ENCODE results near the gene KCNK16.

KCNK16 gene

GRCh38 chr6:39350723-39351505, 28.4 kb upstream of the KCNK16 start:
- H3K4me3 ChIP-seq (ENCODE audit: control insufficient read depth, low read depth, low read length): no peak overlapping the region
- no peak for DNase-seq (ENCODE audit: low read depth)

GRCh38 chr6:39348740-39349139, 26.2 kb upstream of the KCNK16 start:
- no peak overlapping the region for H3K4me3 ChIP-seq (ENCODE audit: control insufficient read depth, low read depth, low read length)
- no peak for TF ChIP-seq CTCF (conservative IDR thresholded peaks at IDR 0.05; ENCODE audit: control insufficient read depth, insufficient read depth, low read depth, low read length)
- no peak for DNase-seq (ENCODE audit: low read depth)

More at GRCh38 chr6:39350723-39351505, 28.4 kb upstream of the KCNK16 start:
- no peak for TF ChIP-seq CTCF (conservative IDR thresholded peaks at IDR 0.05; ENCODE audit: control insufficient read depth, insufficient read depth, low read depth, low read length)

- no peak overlapping the region for H3K4me3 ChIP-seq (ENCODE audit: control insufficient read depth, low read depth, low read length)
- DNase-seq (ENCODE audit: low read depth): peak; percentile 57
- TF ChIP-seq CTCF (conservative IDR thresholded peaks at IDR 0.05; ENCODE audit: control insufficient read depth, insufficient read depth, low read depth, low read length): peak; percentile 88
These were observed 25.5 kb upstream of the KCNK16 start for GRCh38 chr6:39347906-39348585.

GRCh38 chr6:39347206-39347605, 24.7 kb upstream of the KCNK16 start:
- H3K4me3 ChIP-seq (ENCODE audit: control insufficient read depth, low read depth, low read length): no peak overlapping the region
- TF ChIP-seq CTCF (conservative IDR thresholded peaks at IDR 0.05; ENCODE audit: control insufficient read depth, insufficient read depth, low read depth, low read length): no peak
- no peak for DNase-seq (ENCODE audit: low read depth)

GRCh38 chr6:39344821-39345280, 22.3 kb upstream of the KCNK16 start:
- TF ChIP-seq CTCF (conservative IDR thresholded peaks at IDR 0.05; ENCODE audit: control insufficient read depth, insufficient read depth, low read depth, low read length): no peak
- no peak for DNase-seq (ENCODE audit: low read depth)
- no peak overlapping the region for H3K4me3 ChIP-seq (ENCODE audit: control insufficient read depth, low read depth, low read length)

GRCh38 chr6:39343396-39343870, 20.9 kb upstream of the KCNK16 start:
- no peak for DNase-seq (ENCODE audit: low read depth)
- no peak overlapping the region for H3K4me3 ChIP-seq (ENCODE audit: control insufficient read depth, low read depth, low read length)
- no peak for TF ChIP-seq CTCF (conservative IDR thresholded peaks at IDR 0.05; ENCODE audit: control insufficient read depth, insufficient read depth, low read depth, low read length)
